HepG2 (cell line): Measurements from ENCODE around the gene MYO3B.

Experiments
- ATF7-NPFF ChIP-seq: sonication (generic); formaldehyde crosslinking; IDR thresholded peaks from 2 replicates; pipeline ENCODE4 v1.8.1; 2023; ENCODE audit warnings: mild to moderate bottlenecking, low read depth, missing genetic modification reagents, moderate library complexity
- EP300 ChIP-seq, 3 experiments: sonication (generic) in 1 of 3; formaldehyde crosslinking in 1 of 3; IDR thresholded peaks; 2 replicates each; pipeline versions ENCODE4 v1.5.1 to v1.6.1; 2011 to 2020; ENCODE audit warnings: low read depth in 2 of 3, low read length in 2 of 3, borderline replicate concordance in 1 of 3, improper control_type of control experiment in 1 of 3, mild to moderate bottlenecking in 1 of 3, missing genetic modification reagents in 1 of 3, moderate library complexity in 1 of 3
- POLR2A ChIP-seq, 2 experiments: IDR thresholded peaks; 2 replicates each; pipeline ENCODE4 v1.6.1; 2011; ENCODE audit warnings: low read depth in 2 of 2, low read length in 2 of 2, mild to moderate bottlenecking in 1 of 2, moderate library complexity in 1 of 2; ENCODE audit not compliant: insufficient read depth in 1 of 2
- TARDBP ChIP-seq: sonication (generic); formaldehyde crosslinking; IDR thresholded peaks from 2 replicates; pipeline ENCODE4 v1.8.0; 2022; ENCODE audit warnings: mild to moderate bottlenecking, missing genetic modification reagents
- TCF12 ChIP-seq, 2 experiments: fragments of 450-650 bp in 1 of 2; sonication (generic) in 1 of 2; formaldehyde crosslinking in 1 of 2; IDR thresholded peaks; 2 replicates each; pipeline versions ENCODE4 v1.6.1 to v1.8.0; 2017 to 2022; ENCODE audit warnings: antibody characterized with exemption in 1 of 2, mild to moderate bottlenecking in 1 of 2, missing genetic modification reagents in 1 of 2, moderate library complexity in 1 of 2
- ZNF589 ChIP-seq: sonication (generic); formaldehyde crosslinking; conservative IDR thresholded peaks from 2 replicates; pipeline ENCODE4 v1.8.0; 2022; ENCODE audit warnings: mild to moderate bottlenecking, moderate library complexity, missing genetic modification reagents
- ZNF747 ChIP-seq: sonication (generic); formaldehyde crosslinking; IDR thresholded peaks from 2 replicates; pipeline ENCODE4 v1.8.1; 2023; ENCODE audit warnings: missing genetic modification reagents, mild to moderate bottlenecking, borderline replicate concordance
- TF ChIP-seq, protein P1 (sequence below): sonication (generic); formaldehyde crosslinking; IDR thresholded peaks from 2 replicates; pipeline ENCODE4 v1.4.0; 2020; ENCODE audit warnings: low read depth, mild to moderate bottlenecking, missing genetic modification reagents
- TF ChIP-seq, protein P2 (sequence below): sonication (generic); formaldehyde crosslinking; IDR thresholded peaks from 2 replicates; pipeline ENCODE4 v1.4.0; 2020; ENCODE audit warnings: missing genetic modification reagents

DNA sequence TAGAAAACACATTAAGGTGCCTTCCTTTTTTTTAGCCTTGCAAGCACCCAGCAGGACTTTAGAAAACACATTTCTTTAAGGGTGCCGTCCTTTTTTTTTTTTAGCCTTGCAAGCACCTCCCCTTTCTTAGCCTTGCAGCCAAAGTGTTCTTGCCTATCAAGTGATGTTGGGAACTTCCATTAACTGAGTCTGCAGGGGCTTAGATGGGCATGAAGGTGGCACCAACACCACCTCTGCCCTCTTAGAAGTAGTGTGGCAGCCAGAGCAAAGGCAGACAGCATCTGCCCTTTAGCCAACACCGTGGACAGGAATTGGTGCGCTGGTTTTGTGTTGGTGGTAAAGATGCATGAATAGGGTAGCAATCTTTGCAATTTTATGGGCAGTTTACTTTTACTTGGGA, 325.6 kb downstream of the MYO3B start:
- TF ChIP-seq ZNF589 (CRISPR knock-in tag): no peak
- TF ChIP-seq, protein P1, sequence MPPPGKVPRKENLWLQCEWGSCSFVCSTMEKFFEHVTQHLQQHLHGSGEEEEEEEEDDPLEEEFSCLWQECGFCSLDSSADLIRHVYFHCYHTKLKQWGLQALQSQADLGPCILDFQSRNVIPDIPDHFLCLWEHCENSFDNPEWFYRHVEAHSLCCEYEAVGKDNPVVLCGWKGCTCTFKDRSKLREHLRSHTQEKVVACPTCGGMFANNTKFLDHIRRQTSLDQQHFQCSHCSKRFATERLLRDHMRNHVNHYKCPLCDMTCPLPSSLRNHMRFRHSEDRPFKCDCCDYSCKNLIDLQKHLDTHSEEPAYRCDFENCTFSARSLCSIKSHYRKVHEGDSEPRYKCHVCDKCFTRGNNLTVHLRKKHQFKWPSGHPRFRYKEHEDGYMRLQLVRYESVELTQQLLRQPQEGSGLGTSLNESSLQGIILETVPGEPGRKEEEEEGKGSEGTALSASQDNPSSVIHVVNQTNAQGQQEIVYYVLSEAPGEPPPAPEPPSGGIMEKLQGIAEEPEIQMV (CRISPR knock-in tag): no peak
- TF ChIP-seq, protein P2, sequence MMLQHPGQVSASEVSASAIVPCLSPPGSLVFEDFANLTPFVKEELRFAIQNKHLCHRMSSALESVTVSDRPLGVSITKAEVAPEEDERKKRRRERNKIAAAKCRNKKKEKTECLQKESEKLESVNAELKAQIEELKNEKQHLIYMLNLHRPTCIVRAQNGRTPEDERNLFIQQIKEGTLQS (CRISPR knock-in tag): no peak
- no peak for TF ChIP-seq TCF12 (IDR thresholded peaks at IDR 0.05)
- TF ChIP-seq TCF12 (CRISPR knock-in tag; IDR thresholded peaks at IDR 0.05): no peak
- no peak for TF ChIP-seq ZNF747 (CRISPR knock-in tag)
- no peak for TF ChIP-seq ATF7-NPFF (CRISPR knock-in tag)
- no peak for TF ChIP-seq TARDBP (CRISPR knock-in tag)
- TF ChIP-seq EP300 (IDR thresholded peaks at IDR 0.05; ENCODE audit: low read depth in 2 of 2, low read length in 2 of 2): no peak
- no peak for TF ChIP-seq EP300 (CRISPR knock-in tag; IDR thresholded peaks at IDR 0.05; ENCODE audit: borderline replicate concordance)
- no peak for TF ChIP-seq POLR2A (IDR thresholded peaks at IDR 0.05; ENCODE audit: insufficient read depth in 1 of 2, low read depth in 2 of 2, low read length in 2 of 2)
